ENCODE measurements around the gene EML1. TPM values are rescaled to one million over a fixed set of nuclear protein-coding genes. Genes with fewer than 3 reads are reported as not detected.

Gene EML1
- total RNA-seq, 2 experiments from 2014 or later, result 0.12 TPM; not detected in 1

GRCh38 chr14:99774556-99775307, 18.5 kb upstream of the EML1 start:
- peaks cover 33% of the 10 kb centered on the region for H3K27me3 Mint-ChIP-seq
- H3K4me3 Mint-ChIP-seq, result no peak overlapping the region
- ChIA-PET POLR2A (no interaction called here), CTCF (interaction anchor here (1.0 kb wide), 1 partner anchor 15 kb away, joined by 3 read pairs; no protein-coding TSS in a partner anchor)
- H3K4me1 Mint-ChIP-seq, result no peaks in the 10 kb centered on the region
- no peaks in the 10 kb centered on the region for H3K9me3 Mint-ChIP-seq
- no peaks in the 10 kb centered on the region for H3K36me3 Mint-ChIP-seq (ENCODE audit: low read depth)
- no peak for DNase-seq
- no peak overlapping the region for H3K27ac Mint-ChIP-seq

- no peaks in the 10 kb centered on the region for H3K36me3 Mint-ChIP-seq (ENCODE audit: low read depth)
- no peaks in the 10 kb centered on the region for H3K4me1 Mint-ChIP-seq
- CTCF ChIA-PET, result interaction anchor here (1.0 to 1.1 kb wide), 2 partner anchors 15 to 125 kb away, joined by 3 to 4 read pairs; no protein-coding TSS in a partner anchor
- no peak overlapping the region for H3K4me3 Mint-ChIP-seq
- H3K9me3 Mint-ChIP-seq, result no peaks in the 10 kb centered on the region
- peaks cover 37% of the 10 kb centered on the region for H3K27me3 Mint-ChIP-seq
- DNase-seq, result no peak
- H3K27ac Mint-ChIP-seq, result no peak overlapping the region
- POLR2A ChIA-PET, result no interaction called here
Measured at GRCh38 chr14:99775351-99775750, 17.9 kb upstream of the EML1 start.

GRCh38 chr14:99777951-99778350, 15.3 kb upstream of the EML1 start:
- H3K36me3 Mint-ChIP-seq (ENCODE audit: low read depth), result no peaks in the 10 kb centered on the region
- H3K27me3 Mint-ChIP-seq, result peaks cover 43% of the 10 kb centered on the region
- POLR2A ChIA-PET, result no interaction called here
- no peaks in the 10 kb centered on the region for H3K9me3 Mint-ChIP-seq
- H3K4me1 Mint-ChIP-seq, result no peaks in the 10 kb centered on the region
- CTCF ChIA-PET, result interaction anchor here (1.1 kb wide), 1 partner anchor 14 kb away, joined by 3 read pairs; no protein-coding TSS in a partner anchor
- H3K4me3 Mint-ChIP-seq, result no peak overlapping the region
- no peak for DNase-seq
- H3K27ac Mint-ChIP-seq, result no peak overlapping the region

- Mint-ChIP-seq H3K36me3 (ENCODE audit: low read depth) (no peaks in the 10 kb centered on the region), H3K4me3 (no peak overlapping the region), H3K9me3 (no peaks in the 10 kb centered on the region), H3K27me3 (peaks cover 42% of the 10 kb centered on the region), H3K4me1 (no peaks in the 10 kb centered on the region), H3K27ac (no peak overlapping the region)
- ChIA-PET CTCF (no interaction called here), POLR2A (no interaction called here)
- DNase-seq, result no peak
Measured at GRCh38 chr14:99779751-99780150, 13.5 kb upstream of the EML1 start.

GRCh38 chr14:99780690-99781089, 12.5 kb upstream of the EML1 start:
- Mint-ChIP-seq H3K9me3 (no peaks in the 10 kb centered on the region), H3K27ac (no peak overlapping the region), H3K4me3 (no peak overlapping the region), H3K36me3 (ENCODE audit: low read depth) (no peaks in the 10 kb centered on the region), H3K4me1 (no peaks in the 10 kb centered on the region), H3K27me3 (peaks cover 37% of the 10 kb centered on the region)
- DNase-seq, result no peak
- POLR2A ChIA-PET, result no interaction called here
- CTCF ChIA-PET, result no interaction called here

- H3K27me3 Mint-ChIP-seq, result peaks cover 37% of the 10 kb centered on the region
- no peaks in the 10 kb centered on the region for H3K4me1 Mint-ChIP-seq
- no peak overlapping the region for H3K4me3 Mint-ChIP-seq
- ChIA-PET CTCF (no interaction called here), POLR2A (no interaction called here)
- H3K27ac Mint-ChIP-seq, result peak overlapping the region; percentile 17
- no peaks in the 10 kb centered on the region for H3K36me3 Mint-ChIP-seq (ENCODE audit: low read depth)
- H3K9me3 Mint-ChIP-seq, result no peaks in the 10 kb centered on the region
- no peak for DNase-seq
Measured at GRCh38 chr14:99781091-99781490, 12.1 kb upstream of the EML1 start.

- Mint-ChIP-seq H3K27me3 (peaks cover 34% of the 10 kb centered on the region), H3K4me3 (no peak overlapping the region), H3K36me3 (ENCODE audit: low read depth) (no peaks in the 10 kb centered on the region), H3K4me1 (no peaks in the 10 kb centered on the region), H3K9me3 (no peaks in the 10 kb centered on the region), H3K27ac (no peak overlapping the region)
- ChIA-PET CTCF (interaction anchor here (1.2 kb wide), 1 partner anchor 9 kb away, joined by 3 read pairs; no protein-coding TSS in a partner anchor), POLR2A (no interaction called here)
- DNase-seq, result no peak
Measured at GRCh38 chr14:99781853-99782610, 11.2 kb upstream of the EML1 start.

GRCh38 chr14:99784508-99784907, 8.7 kb upstream of the EML1 start:
- Mint-ChIP-seq H3K27me3 (peaks cover 14% of the 10 kb centered on the region), H3K4me1 (peaks cover 2% of the 10 kb centered on the region), H3K4me3 (no peak overlapping the region), H3K27ac (no peak overlapping the region), H3K36me3 (ENCODE audit: low read depth) (no peaks in the 10 kb centered on the region), H3K9me3 (no peaks in the 10 kb centered on the region)
- ChIA-PET POLR2A (no interaction called here), CTCF (no interaction called here)
- no peak for DNase-seq

GRCh38 chr14:99785426-99785825, 7.8 kb upstream of the EML1 start:
- H3K4me1 Mint-ChIP-seq, result peaks cover 11% of the 10 kb centered on the region
- ChIA-PET CTCF (no interaction called here), POLR2A (no interaction called here)
- no peaks in the 10 kb centered on the region for H3K9me3 Mint-ChIP-seq
- no peak overlapping the region for H3K4me3 Mint-ChIP-seq
- H3K27me3 Mint-ChIP-seq, result peaks cover 7% of the 10 kb centered on the region
- no peaks in the 10 kb centered on the region for H3K36me3 Mint-ChIP-seq (ENCODE audit: low read depth)
- H3K27ac Mint-ChIP-seq, result no peak overlapping the region
- no peak for DNase-seq

GRCh38 chr14:99786511-99786989, 6.7 kb upstream of the EML1 start:
- Mint-ChIP-seq H3K4me3 (no peak overlapping the region), H3K9me3 (no peaks in the 10 kb centered on the region), H3K4me1 (peaks cover 19% of the 10 kb centered on the region), H3K27me3 (peaks cover 6% of the 10 kb centered on the region), H3K36me3 (ENCODE audit: low read depth) (no peaks in the 10 kb centered on the region), H3K27ac (no peak overlapping the region)
- ChIA-PET POLR2A (no interaction called here), CTCF (no interaction called here)
- DNase-seq, result no peak

GRCh38 chr14:99788713-99789112, 4.5 kb upstream of the EML1 start:
- no peak overlapping the region for H3K27ac Mint-ChIP-seq
- POLR2A ChIA-PET, result no interaction called here
- H3K27me3 Mint-ChIP-seq, result peaks cover 17% of the 10 kb centered on the region
- no peak overlapping the region for H3K4me3 Mint-ChIP-seq
- peaks cover 25% of the 10 kb centered on the region for H3K4me1 Mint-ChIP-seq
- H3K36me3 Mint-ChIP-seq (ENCODE audit: low read depth), result no peaks in the 10 kb centered on the region
- CTCF ChIA-PET, result no interaction called here
- DNase-seq, result no peak
- no peaks in the 10 kb centered on the region for H3K9me3 Mint-ChIP-seq

- CTCF ChIA-PET, result no interaction called here
- H3K9me3 Mint-ChIP-seq, result no peaks in the 10 kb centered on the region
- H3K36me3 Mint-ChIP-seq (ENCODE audit: low read depth), result no peaks in the 10 kb centered on the region
- no peak for DNase-seq
- H3K4me1 Mint-ChIP-seq, result peaks cover 31% of the 10 kb centered on the region
- POLR2A ChIA-PET, result no interaction called here
- peaks cover 25% of the 10 kb centered on the region for H3K27me3 Mint-ChIP-seq
- H3K4me3 Mint-ChIP-seq, result no peak overlapping the region
- H3K27ac Mint-ChIP-seq, result no peak overlapping the region
Measured at GRCh38 chr14:99789581-99789980, 3.6 kb upstream of the EML1 start.

GRCh38 chr14:99790201-99790977, 2.8 kb upstream of the EML1 start:
- Mint-ChIP-seq H3K27me3 (peaks cover 33% of the 10 kb centered on the region), H3K27ac (peak overlapping the region; percentile 16), H3K36me3 (ENCODE audit: low read depth) (no peaks in the 10 kb centered on the region), H3K9me3 (no peaks in the 10 kb centered on the region), H3K4me1 (peaks cover 31% of the 10 kb centered on the region), H3K4me3 (no peak overlapping the region)
- no peak for DNase-seq
- POLR2A ChIA-PET, result no interaction called here
- CTCF ChIA-PET, result no interaction called here
